ENCODE data around the gene ST6GALNAC3. TPM values are rescaled to one million over a fixed set of nuclear protein-coding genes. Genes with fewer than 3 reads are reported as not detected.

Gene ST6GALNAC3
- total RNA-seq, 1 donor from 2014 or later: 7.3 TPM

DNA sequence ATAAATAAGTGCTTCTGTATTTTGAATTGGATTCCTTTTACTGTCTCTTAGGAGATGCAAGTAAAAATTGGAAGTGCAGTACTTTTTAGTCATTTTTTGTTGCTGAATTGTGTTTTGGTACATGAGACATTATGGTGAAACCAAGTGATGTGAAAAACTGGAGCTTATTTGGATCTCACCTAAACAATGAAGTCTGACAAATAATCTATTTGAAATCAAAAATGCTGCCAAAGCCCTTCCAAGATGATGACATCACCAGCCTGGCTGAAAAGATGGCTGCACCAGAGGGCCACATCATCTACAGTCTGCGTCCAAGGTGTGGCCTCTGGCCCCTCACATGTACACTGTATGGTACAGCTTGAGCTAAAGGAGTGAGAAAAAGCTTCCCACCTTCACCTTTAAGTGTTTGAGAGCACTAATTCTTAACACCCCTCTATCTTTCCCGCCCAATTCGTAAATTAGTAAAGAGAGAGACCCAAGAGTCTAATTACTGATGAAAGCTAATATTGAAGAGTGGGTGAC, 600.2 kb downstream of the ST6GALNAC3 start:
- TF ChIP-seq, protein P1, sequence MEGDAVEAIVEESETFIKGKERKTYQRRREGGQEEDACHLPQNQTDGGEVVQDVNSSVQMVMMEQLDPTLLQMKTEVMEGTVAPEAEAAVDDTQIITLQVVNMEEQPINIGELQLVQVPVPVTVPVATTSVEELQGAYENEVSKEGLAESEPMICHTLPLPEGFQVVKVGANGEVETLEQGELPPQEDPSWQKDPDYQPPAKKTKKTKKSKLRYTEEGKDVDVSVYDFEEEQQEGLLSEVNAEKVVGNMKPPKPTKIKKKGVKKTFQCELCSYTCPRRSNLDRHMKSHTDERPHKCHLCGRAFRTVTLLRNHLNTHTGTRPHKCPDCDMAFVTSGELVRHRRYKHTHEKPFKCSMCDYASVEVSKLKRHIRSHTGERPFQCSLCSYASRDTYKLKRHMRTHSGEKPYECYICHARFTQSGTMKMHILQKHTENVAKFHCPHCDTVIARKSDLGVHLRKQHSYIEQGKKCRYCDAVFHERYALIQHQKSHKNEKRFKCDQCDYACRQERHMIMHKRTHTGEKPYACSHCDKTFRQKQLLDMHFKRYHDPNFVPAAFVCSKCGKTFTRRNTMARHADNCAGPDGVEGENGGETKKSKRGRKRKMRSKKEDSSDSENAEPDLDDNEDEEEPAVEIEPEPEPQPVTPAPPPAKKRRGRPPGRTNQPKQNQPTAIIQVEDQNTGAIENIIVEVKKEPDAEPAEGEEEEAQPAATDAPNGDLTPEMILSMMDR (IDR thresholded peaks at IDR 0.05): no peak
- H3K36me3 Mint-ChIP-seq (ENCODE audit: unreplicated experiment): peaks cover 2% of the 10 kb centered on the region
- H3K9me3 Mint-ChIP-seq (ENCODE audit: unreplicated experiment): no peaks in the 10 kb centered on the region
- no peak overlapping the region for H3K27ac Mint-ChIP-seq (ENCODE audit: unreplicated experiment)
- no peaks in the 10 kb centered on the region for H3K4me1 Mint-ChIP-seq (ENCODE audit: unreplicated experiment)
- peaks cover 12% of the 10 kb centered on the region for H3K27me3 Mint-ChIP-seq (ENCODE audit: unreplicated experiment)
- H3K4me3 Mint-ChIP-seq (ENCODE audit: unreplicated experiment): no peak overlapping the region
- DNase-seq (ENCODE audit: extremely low spot score, unreplicated experiment): no peak

DNA sequence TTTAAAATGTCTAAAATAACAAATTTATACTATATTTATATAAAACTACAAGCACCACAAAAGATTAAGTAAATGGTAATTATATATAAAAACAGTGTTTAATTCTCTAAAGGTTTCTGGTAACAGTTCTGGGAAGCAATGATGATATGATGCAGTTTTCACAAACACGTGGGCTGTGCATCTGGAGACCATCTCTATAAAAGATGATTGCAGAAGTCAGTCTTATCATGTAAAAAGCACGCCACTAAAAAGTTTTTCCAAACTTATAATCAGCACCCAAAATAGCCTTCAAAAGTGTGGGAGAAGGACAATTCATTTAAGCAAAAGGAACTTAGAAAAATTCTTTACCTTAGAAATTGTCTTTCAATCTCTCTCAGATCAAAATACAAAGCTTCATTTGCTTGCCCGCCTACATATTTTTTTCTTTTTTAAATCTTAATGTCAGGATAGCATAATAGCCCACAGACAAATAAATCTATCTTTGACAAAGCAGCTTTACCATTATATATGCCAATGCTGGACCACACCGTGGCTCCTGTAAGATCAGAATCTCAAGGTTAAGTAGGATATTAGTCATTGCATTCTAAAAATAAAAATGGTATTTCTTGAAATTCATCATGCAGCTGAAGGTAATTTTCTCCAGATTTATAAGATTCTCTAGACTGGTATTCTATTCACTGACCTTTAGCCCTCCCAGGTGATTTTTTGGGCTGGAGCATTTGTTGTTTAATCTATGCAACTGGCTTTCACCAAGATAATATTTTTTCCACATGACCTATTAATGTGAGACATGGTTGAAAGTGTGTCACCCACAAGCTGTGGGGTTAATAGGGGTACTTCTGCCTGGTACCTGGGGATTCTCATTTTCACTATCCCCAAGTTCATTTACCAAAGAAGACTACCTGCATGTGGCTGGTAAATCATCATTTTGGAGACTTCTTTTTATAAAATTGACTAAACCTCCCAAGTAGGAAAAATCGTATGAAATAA, 603.2 kb downstream of the ST6GALNAC3 start:
- TF ChIP-seq, protein P1 (IDR thresholded peaks at IDR 0.05): no peak
- Mint-ChIP-seq H3K4me3 (ENCODE audit: unreplicated experiment) (no peak overlapping the region), H3K27me3 (ENCODE audit: unreplicated experiment) (peaks cover 12% of the 10 kb centered on the region), H3K4me1 (ENCODE audit: unreplicated experiment) (no peaks in the 10 kb centered on the region), H3K9me3 (ENCODE audit: unreplicated experiment) (no peaks in the 10 kb centered on the region), H3K36me3 (ENCODE audit: unreplicated experiment) (no peaks in the 10 kb centered on the region), H3K27ac (ENCODE audit: unreplicated experiment) (no peak overlapping the region)
- DNase-seq (ENCODE audit: extremely low spot score, unreplicated experiment): no peak

DNA sequence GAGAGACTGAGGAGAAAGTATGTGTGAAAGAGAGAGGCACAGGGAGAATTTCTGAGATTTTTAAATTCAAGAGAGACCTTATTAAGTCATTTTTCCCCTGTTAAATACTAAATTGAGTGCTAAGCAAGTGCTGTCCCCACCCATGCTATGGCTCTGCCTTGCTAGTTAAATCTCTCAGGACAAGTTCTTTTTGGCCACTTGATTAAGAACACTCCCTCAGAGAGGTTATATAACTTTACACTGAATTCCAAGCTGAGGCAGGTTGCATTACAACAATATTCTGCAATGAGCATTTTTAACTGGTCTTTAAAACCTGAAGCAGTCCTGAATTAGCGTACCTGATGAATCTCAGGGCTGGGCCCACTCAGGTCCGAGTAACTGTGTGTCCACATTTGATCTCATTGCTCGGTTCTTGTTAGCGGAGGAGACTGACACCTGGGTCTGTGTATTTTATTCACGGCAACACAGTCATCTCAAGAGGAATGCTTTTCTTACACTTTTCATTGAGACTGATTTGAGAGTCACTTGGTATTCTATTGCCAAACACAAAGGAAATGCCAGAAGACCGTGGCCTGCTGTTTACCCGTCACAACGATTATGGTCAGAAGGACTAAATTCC, 605.1 kb downstream of the ST6GALNAC3 start:
- no peak for DNase-seq (ENCODE audit: extremely low spot score, unreplicated experiment)
- TF ChIP-seq, protein P1 (IDR thresholded peaks at IDR 0.05): no peak
- H3K36me3 Mint-ChIP-seq (ENCODE audit: unreplicated experiment): no peaks in the 10 kb centered on the region
- no peaks in the 10 kb centered on the region for H3K9me3 Mint-ChIP-seq (ENCODE audit: unreplicated experiment)
- H3K27ac Mint-ChIP-seq (ENCODE audit: unreplicated experiment): no peak overlapping the region
- no peak overlapping the region for H3K4me3 Mint-ChIP-seq (ENCODE audit: unreplicated experiment)
- H3K27me3 Mint-ChIP-seq (ENCODE audit: unreplicated experiment): peaks cover 12% of the 10 kb centered on the region
- no peaks in the 10 kb centered on the region for H3K4me1 Mint-ChIP-seq (ENCODE audit: unreplicated experiment)

DNA sequence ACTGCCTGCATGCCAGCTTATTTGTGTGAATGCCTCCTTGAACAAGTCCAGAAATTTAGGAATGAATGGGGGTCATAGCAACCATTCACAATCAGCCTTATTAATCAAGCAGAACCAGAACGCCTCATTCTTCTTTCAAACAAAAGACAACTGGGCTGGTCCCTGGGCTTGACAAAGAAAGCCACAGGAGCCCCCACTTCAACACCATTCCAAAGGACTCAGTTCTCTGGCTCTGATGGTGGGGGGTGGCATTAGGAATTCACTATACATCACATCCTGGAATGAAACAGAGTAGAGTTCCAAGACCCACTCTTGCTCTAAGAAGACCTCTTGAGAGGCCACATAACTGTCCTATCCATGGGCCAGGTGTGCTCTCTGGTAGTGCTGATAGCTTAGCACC, 606.1 kb downstream of the ST6GALNAC3 start:
- no peak overlapping the region for H3K27ac Mint-ChIP-seq (ENCODE audit: unreplicated experiment)
- no peak for DNase-seq (ENCODE audit: extremely low spot score, unreplicated experiment)
- peaks cover 7% of the 10 kb centered on the region for H3K27me3 Mint-ChIP-seq (ENCODE audit: unreplicated experiment)
- H3K9me3 Mint-ChIP-seq (ENCODE audit: unreplicated experiment): no peaks in the 10 kb centered on the region
- TF ChIP-seq, protein P1 (IDR thresholded peaks at IDR 0.05): no peak
- H3K4me3 Mint-ChIP-seq (ENCODE audit: unreplicated experiment): no peak overlapping the region
- H3K36me3 Mint-ChIP-seq (ENCODE audit: unreplicated experiment): no peaks in the 10 kb centered on the region
- H3K4me1 Mint-ChIP-seq (ENCODE audit: unreplicated experiment): no peaks in the 10 kb centered on the region

DNA sequence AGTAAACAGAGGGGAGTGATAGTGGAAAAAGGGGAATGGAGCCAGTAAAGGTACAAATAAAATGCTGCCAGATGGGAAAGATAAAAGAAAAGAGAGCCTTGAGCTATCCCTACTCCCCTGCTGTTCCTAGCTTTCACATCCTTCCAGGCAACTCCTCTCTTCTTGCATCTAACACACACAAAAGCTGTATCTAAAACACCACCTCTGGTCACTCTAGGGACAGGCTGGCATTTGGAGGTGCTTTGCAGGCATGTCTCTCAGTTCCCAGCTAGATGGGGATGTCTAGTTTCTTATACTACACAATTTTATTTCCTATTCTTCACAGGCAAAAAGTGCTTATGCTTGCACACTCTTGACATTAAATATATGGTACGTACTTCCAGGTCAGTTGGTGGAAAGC, 607.6 kb downstream of the ST6GALNAC3 start:
- Mint-ChIP-seq H3K4me1 (ENCODE audit: unreplicated experiment) (peaks cover 1% of the 10 kb centered on the region), H3K36me3 (ENCODE audit: unreplicated experiment) (peaks cover 1% of the 10 kb centered on the region), H3K27me3 (ENCODE audit: unreplicated experiment) (peaks cover 3% of the 10 kb centered on the region), H3K4me3 (ENCODE audit: unreplicated experiment) (no peak overlapping the region), H3K9me3 (ENCODE audit: unreplicated experiment) (no peaks in the 10 kb centered on the region), H3K27ac (ENCODE audit: unreplicated experiment) (no peak overlapping the region)
- TF ChIP-seq, protein P1 (IDR thresholded peaks at IDR 0.05): no peak
- DNase-seq (ENCODE audit: extremely low spot score, unreplicated experiment): no peak
